HG03064 (cell line): ENCODE data around the gene RASAL2.
"Not testable (repeated sequence)": the region's sequence is repeated elsewhere in the genome, so short reads cannot be mapped to it uniquely, and the experiment has no call there.

Experiments used
- ATAC-seq: cut with Tn5 transposase; IDR thresholded peaks from one replicate; pipeline ENCODE4 v1.9.1; 2021; ENCODE audit warnings: low read depth; ENCODE audit not compliant: unreplicated experiment

Gene RASAL2

DNA sequence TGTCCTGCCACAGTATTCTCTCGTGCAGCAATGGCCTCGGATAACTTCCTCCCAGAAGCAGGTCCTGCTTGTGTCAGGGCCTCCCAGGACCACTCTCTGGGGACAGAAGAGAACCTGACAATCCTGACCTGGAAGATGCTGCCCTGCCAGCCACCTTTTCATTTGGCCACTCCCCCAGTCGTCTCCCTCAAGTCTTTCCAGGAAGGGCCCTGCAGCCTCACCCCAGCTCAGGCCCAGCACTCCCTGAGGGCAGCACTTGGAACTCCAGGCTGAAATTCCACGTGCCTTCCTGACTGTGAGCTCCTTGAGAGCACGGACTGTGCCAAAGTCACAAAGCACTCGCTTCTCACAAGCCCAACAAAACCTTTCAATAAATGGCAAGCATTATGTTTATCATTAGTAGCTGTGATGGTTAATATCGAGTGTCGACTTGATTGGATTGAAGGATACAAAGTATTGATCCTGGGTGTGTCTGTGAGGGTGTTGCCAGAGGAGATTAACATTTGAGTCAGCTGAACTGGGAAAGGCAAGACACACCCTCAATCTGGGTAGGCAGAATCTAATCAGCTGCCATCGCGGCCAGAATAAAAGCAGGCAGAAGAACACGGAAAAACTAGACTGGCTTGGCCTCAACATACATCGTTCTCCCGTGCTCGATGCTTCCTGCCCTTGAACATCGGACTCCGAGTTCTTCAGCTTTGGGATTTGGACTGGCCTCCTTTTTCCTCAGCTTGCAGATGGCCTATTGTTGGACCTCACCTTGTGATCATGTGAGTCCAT, 405.2 kb downstream of the RASAL2 start:
- ATAC-seq = no peak

DNA sequence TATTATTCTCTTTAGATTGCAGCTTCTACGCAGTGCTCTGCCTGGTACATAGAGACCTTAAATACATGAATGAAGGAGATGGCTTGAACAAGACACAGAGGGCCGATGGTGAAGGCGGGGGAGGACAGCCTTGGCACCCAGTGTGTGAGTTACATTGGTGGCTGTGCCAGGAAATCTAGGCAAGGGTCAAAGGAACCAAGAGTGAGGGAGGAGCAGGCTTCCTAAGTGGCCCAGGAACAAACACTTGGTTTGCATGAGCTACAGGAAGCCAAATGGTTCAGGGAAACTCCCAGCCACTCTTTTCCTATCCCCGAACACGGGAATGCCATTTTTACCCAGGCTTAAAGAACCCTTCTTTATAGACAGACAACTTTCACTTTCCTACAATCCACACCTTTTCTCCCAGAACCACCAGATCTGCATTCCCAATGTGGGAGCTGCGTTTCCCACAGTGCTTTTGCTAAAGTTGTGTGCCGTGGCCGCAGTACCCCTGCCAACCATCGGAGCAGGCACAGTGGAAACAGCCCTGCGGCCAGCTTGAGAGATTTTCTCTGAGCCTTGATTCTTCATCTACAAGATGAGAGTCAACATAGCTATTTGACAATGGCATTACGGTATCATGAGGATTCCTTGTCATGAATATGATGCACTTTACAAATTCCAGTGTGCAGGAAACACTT, 406.3 kb downstream of the RASAL2 start:
- ATAC-seq = no peak

DNA sequence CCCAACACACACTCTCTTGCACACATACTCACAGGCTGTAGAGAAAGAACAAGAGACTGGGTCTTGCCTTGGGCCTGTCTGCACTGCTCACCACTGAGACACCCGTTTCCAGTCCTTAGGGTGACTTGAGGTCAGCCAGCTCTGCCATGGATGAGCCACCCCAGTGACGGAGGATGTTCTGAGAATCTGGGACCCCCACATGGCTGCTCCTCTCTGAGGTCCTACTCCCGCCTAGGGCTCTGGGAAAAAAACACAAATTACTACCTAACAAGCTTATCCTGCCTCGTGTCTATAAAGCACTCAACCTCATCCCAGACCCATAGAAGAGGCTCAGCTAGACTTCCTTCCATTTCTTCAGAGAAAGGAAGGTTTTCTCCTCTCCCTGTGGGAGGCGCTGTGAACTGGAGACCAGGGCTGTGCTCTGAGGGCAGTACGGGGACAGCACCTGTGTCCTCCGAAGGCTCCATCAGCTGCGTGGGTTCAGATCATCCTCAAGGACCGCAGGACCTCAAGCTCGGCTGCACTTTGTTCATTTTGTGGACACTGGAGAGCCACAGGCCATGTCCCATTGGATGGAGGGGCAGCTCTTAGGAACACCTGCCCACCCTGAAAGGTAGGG, 407.1 kb downstream of the RASAL2 start:
- no peak for ATAC-seq

DNA sequence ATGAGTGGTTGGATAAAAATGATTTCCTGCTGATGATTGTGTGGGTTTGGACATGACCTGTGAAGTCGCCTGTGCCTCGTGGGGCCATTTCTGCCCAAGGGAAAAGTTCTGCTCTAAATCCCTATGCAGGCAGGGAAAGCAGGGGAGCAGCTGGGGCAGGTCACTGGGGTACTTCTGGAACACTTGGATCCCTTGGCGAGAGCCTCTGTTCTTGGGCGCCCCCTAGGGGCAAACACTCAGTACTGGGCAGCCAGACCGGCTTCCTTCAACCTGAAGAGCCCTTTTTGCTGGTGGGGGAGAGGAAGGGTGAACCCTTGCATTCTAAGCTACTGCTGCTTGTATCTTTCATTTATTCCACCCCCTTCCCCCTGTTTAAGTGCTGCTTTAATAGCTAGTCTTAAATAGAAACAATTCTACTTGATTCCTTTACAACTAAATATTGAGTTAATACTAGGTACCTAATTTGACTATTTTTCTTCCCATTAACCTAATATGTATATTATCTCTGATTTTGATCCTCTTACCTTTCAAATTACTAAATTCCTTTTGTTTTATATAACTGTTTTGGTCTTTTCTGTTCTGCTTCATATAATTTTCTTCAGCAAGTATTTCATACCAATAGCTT, 407.9 kb downstream of the RASAL2 start:
- peak; percentile 84 for ATAC-seq

DNA sequence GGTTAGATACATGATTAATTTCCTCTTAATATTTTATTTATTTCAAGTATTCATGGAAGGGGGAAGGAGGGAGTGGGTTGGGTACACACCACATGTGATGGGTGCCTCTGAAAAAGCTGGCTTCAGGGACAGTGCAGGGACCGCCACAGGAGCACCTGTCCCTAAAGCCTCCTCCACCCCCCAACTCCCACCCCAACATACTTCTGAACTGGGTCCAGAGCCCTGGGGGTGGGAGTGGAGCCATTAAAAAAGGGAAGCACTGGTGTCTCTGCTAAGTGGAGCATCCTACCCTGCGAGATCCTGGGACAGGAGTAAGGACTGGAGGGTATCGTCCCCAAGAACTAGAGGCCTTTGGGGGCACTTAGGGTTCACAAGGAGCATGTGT, 408.4 kb downstream of the RASAL2 start:
- no peak for ATAC-seq

DNA sequence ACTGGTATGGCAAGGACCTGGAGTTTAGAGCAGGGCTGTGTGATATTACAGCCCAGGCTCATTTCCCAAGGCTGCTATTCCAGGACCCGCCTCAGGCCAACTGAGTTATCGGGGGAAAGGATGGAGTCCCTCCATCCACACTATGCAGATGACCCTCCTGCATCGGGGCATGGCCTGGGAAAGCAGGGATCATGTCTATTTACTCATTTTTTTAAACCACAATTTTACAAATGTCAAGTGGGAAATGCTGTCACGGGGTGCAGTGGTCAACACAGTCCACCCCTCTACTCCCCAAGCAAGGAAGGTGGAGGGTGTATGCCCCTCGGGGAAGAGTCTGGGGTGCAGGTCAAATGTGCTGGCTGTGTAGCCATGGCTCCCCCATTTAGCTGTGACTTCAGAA, 409.0 kb downstream of the RASAL2 start:
- no peak for ATAC-seq

DNA sequence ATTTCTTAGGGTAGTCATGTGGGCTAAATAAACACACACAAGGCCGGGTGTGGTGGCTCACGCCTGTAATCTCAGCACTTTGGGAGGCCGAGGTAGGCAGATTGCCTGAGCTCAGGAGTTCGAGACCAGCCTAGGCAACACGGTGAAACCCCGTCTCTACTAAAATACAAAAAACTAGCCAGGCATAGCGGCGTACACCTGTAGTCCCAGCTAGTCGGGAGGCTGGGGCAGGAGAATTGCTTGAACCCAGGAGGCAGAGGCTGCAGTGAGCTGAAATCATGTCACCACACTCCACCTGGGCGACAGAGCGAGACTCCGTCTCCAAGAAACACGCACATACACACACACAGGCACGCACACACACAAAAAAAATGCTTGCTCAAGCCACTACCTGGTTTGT, 409.4 kb downstream of the RASAL2 start:
- not testable (repeated sequence) for ATAC-seq

DNA sequence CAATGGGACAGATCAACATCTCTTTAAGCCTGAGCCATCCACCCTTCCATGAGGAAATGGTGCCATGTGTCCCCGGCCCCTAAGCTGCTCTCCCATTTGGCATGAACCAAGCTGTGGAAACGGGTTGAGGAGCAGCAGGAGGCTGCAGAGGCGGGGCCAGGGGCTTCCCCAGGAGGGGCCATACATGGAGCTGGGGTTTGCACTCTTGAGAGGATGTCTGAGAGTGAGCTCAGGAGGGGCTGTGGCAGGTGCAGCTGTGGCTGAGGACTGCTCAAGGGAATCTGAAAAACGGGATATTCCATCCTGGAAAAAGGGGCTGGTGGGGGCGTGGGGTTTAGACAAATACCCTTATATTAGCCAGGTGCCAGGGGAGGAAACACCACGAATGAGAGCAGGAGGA, 409.9 kb downstream of the RASAL2 start:
- no peak for ATAC-seq

DNA sequence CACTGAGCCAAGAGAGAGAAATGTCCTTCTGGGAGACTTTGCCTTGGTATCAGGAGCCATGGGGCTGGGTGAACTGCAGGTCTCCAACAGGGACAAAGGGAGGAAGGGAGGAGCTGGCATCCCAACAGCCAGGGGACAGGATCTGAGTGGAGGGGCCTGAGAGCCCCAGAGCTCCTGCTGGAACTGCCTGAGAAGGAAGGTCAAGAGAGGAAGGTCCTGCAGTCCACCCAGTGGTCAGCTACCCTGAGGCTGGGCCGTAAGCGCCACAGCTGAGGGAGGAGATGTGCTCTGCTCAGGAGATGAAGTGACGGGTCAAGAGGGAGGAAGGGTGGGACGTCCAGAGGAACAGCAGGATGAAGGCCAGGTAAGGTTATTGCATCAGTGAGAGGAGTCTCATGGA, 410.4 kb downstream of the RASAL2 start:
- no peak for ATAC-seq

DNA sequence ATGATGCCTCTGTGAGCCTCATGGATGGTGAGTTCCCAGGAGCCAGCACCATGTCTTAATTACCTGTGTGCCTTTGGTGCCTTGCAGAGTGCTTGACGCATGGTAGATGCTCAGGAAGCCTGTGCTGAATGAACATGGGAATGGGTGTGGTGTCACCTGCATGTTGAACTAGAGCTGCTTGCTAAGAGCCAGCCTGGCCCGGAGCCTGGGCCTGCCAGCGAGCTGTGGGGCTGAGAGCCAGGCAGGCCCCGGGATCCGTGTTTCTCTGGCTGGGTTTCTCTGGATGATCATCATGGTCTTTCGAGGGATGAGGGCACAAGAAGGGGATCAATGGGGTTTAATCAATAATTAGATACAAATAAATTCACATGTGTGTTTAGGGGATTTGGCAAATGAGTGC, 412.3 kb downstream of the RASAL2 start:
- no peak for ATAC-seq

DNA sequence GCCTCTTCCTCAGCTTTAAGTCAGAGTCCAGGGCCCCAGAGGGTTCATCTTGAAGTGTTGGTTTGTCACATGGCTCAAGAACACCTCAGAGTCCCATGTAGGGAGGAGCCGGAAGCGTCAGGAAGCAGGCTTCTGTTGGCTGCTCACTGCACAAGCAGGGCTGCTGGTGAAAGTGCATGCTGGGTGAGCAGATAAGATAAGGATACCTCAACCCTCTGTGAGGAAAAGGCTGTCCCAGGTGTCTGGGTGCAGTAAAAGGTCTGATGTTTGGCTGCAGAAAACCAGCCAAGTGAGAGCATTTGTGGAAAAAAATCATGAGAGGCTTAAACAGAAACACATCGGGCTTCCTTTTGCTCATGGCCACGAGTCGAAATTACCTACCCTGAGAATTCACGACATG, 412.8 kb downstream of the RASAL2 start:
- no peak for ATAC-seq

DNA sequence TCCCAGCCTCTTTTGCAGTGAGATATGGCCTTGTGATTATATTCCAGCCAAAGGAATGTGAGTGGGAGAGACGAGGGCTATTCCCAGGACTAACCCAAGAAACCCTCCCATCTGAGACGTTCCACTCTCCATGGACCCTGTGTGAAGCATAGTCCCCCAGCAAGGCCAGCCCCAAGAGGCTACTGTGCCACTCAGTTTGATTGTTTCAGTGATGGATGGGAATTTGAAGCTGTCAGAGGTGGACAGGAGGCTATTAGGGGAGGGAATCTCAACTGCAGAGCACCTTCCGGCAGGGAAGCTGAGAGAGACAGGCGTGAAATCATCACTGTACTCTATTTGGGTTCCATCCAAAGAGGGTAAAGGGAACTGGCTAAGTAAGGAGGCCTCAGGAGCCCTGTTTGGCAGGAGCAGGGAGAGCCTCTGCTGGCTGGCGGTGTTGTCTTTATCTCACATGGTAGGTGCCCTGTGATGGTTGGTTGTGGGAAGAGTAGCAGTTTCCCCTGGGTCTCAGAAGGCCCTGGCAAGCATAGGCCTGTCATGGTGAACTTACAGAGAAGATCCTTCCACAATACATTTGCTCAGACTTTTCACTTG, 415.6 kb downstream of the RASAL2 start:
- no peak for ATAC-seq

DNA sequence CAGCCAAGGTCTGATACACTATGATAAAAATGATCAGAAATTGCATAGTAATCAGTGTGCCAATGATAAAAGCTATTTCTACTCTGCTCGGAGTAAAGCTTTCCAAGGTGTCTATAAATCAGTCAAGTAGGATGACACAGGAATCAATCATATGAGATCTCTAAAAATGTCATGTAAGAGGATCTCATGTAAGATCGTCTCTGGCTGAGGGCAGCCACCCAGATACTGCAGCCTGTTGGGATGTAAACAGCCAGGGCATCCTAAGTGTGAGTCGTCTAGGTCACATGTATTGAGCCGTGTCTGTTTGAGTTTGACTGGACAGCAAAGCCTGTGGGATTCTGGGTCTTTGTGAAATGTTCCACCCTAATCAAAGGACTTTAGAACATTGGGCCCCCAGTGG, 416.3 kb downstream of the RASAL2 start:
- ATAC-seq = no peak

DNA sequence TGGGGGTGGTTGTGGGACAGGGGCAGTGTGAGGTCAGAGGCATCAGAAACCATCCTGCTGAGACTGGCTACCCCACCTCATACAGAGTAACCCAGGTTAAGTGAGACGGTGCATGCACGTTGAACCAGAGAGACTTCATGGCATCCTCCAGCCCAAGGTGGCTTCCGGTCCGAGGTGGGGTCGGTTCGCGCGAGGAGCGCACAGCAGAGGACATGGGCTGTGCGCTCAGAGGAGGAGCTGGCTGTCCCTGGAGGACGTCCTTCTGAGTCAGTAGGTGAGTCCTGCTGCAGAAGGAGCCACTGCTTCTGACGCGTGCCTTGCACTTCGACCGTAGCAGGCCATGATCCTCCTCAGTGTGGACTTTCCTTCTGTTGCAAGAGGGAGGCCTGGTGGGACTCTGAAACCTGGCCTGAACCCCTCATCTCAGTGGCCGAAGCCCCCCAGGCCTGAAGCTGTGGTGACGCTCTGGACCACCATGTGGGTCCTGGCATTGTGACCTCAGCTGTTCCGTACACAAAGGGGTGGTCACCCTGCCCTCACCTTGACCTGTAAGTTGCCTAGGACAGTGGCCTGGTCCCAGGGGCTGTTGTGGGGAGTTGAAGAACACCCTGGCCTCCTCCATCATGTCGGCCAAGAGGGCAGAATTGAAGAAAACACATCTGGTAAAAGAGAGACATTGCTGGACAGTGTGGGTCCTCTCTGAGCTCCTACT, 418.8 kb downstream of the RASAL2 start, which contains the start of gene TEX35:
Gene TEX35, plus strand, starts transcription at position 544 of the 712 bp plus-strand sequence. Its CDS starts 80 bp downstream, at position 624.
- ATAC-seq = no peak

DNA sequence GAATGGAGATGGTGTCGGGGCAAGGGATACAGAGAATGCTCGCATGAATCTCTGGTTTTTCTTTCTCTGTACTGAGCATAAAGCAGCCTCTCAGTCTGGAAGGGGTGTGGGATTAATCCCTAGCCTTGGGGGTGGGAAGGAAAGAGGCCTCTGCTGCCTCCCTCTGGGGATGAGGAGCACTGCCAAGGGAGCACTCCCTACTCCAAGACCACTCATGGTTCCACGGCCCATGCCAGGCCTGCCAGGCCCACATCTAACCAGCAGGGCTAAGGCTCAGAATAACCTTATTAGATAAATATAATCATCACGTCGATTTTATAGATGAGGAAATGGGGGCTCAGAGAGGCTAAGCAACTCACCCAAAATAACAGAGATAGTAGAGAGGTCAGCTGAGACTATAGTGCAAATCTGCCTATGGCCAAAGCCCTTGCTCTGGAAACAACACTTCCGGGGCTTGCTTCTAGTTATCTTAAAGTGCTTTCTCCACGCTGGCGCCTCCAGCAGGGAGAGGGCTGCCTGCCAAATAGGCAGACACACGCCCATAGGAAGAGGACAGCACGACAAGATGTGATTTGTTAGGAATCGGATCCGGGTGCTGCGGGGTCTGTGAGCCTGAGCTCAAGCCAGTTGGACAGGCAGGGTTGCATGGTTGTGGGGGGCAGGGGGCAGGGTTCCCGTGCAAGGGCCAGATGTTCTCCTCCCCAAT, 419.5 kb downstream of the RASAL2 start:
- no peak for ATAC-seq

DNA sequence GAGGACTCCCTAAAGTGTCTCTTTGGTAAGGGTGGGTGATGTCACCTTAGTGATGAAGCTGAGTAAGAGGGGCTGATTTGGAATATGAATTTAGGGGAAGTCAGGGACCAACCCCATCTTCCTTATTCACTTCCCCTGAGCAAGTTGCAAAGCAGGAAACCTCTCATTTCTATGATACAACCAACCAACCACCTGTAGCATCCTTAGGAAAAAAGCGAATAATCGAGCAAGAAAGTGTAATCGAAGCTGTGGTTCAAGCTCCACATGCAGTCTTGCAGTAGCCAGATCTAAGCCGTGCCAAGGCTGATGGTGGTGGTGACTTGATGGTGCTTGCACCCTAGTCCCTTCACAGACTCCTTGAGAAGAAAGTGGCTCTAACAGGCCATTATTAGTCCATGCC, 422.2 kb downstream of the RASAL2 start:
- no peak for ATAC-seq

DNA sequence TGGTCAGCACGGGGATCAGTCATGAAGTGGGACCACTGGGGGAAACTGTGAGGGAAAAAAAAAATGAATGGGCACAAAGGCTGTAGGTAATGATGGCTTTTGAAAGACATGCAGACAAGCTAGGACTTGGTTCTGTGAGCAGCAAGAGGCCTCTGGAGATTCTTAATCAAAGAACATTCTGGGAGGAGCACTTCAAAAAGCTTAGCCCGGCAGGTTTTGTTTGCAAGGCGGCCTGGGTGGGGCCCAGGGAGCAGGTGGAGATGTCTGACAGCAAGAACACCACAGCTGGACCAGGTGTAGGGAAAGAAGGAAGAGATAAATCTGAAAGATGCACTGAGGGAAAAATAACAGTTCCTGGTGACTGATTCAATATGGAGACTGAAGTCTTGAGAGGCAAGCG, 425.0 kb downstream of the RASAL2 start:
- no peak for ATAC-seq

DNA sequence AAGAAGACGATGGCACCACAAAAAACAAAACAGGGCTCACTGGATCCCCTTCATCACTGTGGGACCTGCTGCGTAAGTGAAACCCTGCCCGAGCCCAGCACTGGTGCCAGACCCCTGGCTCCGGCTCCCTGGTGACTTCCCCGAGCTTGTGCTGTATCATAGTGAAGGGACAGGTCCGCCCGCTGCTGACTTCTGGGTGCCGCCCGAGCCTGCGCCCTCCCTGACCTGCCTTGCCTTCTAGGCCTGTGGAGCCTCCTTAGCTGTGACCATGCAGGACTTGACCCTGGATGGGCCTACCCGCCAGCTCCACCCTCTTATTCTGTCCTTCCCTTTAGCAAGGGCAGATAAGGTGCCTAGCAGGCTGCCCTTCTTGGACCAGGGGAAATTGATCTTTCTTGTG, 426.9 kb downstream of the RASAL2 start:
- no peak for ATAC-seq

DNA sequence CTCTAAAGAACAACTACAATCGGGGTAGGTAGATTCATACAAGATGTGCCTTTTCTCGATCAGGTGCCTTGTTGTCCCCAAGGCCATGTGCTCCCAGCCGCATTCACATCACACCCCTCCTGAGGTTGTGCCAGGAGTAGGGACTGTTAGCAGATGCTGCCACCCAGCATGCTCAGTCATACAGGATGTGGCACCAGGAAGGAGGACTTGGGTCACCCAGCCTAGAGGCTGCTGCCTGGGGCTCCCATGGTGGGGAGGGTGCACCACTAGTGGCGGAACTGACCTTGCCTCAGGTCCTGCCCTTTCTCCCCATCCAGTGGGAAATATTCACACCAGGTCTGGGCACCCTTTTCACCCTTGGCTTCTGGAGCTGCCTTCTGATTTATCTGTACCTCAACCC, 427.3 kb downstream of the RASAL2 start:
- ATAC-seq = no peak

DNA sequence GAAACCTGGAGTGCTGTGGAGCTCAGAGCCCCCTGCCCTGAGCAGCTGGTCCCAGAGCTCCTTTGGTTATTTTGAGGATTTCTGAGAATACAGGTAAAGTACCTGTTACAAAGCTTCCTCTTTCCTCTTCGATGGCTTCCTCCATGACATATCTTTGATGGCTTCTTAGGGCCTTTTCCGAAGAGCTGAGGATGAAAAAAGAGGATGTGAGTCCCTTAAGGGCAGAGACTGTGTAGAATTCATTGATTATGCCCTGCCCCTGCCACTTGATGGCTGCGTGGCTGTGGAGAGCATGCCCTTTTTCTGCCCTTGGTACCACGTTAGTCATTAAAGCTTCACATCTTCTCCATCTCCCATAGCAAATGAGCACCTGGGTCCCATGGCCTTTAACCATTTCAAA, 433.2 kb downstream of the RASAL2 start:
- ATAC-seq = no peak
